Activated CD4-positive, alpha-beta T cell treated with anti-CD3 and anti-CD28 coated beads, Interleukin-2, amount 10 ng/mL, durations not matched to agents 7 days and 5 days (primary cell): ENCODE data around the gene CLK3. TPM values are rescaled to one million over a fixed set of nuclear protein-coding genes. Genes with fewer than 3 reads are reported as not detected.

ENCODE experiments used
- CTCF ChIA-PET: fragments of 350-600 bp; sonication (Branson Sonifier 250); formaldehyde crosslinking; loops from one replicate; lab custom pipeline; 2021; ENCODE audit warnings: antibody characterized with exemption; lab: Charles Lee
- POLR2A ChIA-PET: fragments of 350-600 bp; sonication (Branson Sonifier 250); formaldehyde crosslinking; loops from one replicate; lab custom pipeline; 2021; ENCODE audit warnings: antibody characterized with exemption; lab: Charles Lee
- DNase-seq: peaks from one replicate; pipeline ENCODE4 v3.0.0-alpha.2; 2020
- H3K27ac Mint-ChIP-seq: one replicate; pipeline ENCODE4 v1.8.0; 2021; ENCODE audit warnings: mild to moderate bottlenecking, moderate library complexity, mixed read lengths
- H3K27me3 Mint-ChIP-seq: one replicate; pipeline ENCODE4 v1.8.0; 2021; ENCODE audit warnings: mixed read lengths
- H3K36me3 Mint-ChIP-seq: one replicate; pipeline ENCODE4 v1.8.0; 2021; ENCODE audit warnings: low read depth, mixed read lengths
- H3K4me1 Mint-ChIP-seq: one replicate; pipeline ENCODE4 v1.8.0; 2021; ENCODE audit warnings: mixed read lengths
- H3K4me3 Mint-ChIP-seq: one replicate; pipeline ENCODE4 v1.8.0; 2021; ENCODE audit warnings: mild to moderate bottlenecking, moderate library complexity, mixed read lengths
- H3K9me3 Mint-ChIP-seq: one replicate; pipeline ENCODE4 v1.8.0; 2021; ENCODE audit warnings: mixed read lengths
- total RNA-seq, 2 experiments: library from RNA; stranded (reverse); gene quantifications; one replicate each; pipeline ENCODE4 v1.2.3, GENCODE V29; 2021

CLK3 gene
- total RNA-seq, 2 experiments from 2014 or later = 126 to 134 TPM

- POLR2A ChIA-PET = no interaction called here
- CTCF ChIA-PET = interaction anchor here (0.6 to 3.0 kb wide), 2 partner anchors 10 to 995 kb away, joined by 3 to 19 read pairs; partner anchors contain the start of gene CLK3
- Mint-ChIP-seq H3K4me3 (no peak overlapping the region), H3K9me3 (no peaks in the 10 kb centered on the region), H3K27ac (no peak overlapping the region), H3K4me1 (no peaks in the 10 kb centered on the region), H3K36me3 (no peaks in the 10 kb centered on the region), H3K27me3 (no peaks in the 10 kb centered on the region)
- DNase-seq = no peak
Measured at GRCh38 chr15:74604983-74605794, 10.4 kb upstream of the CLK3 start.

DNA sequence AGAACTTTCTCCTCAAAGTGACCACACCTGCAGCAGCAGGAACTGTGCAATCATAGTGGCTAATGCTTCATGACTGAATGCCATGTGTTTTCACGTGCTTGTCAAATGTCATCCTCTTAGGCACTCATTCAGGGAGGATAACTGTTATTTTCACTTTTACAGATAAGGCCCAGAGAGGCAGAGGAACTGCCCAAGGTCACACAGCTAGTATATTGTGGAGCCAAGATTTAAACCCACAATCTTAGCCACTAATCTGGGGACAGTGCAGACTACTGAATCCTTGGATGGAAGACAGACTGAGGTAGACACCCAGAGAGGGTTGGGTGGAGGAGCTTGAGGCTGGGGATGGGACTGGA lies 9.9 kb upstream of the CLK3 start:
- no peaks in the 10 kb centered on the region for H3K4me1 Mint-ChIP-seq
- DNase-seq = no peak
- no peaks in the 10 kb centered on the region for H3K9me3 Mint-ChIP-seq
- ChIA-PET POLR2A (no interaction called here), CTCF (interaction anchor here (3.0 kb wide), 1 partner anchor 9 kb away, joined by 19 read pairs; the partner anchor contains the start of gene CLK3)
- no peak overlapping the region for H3K4me3 Mint-ChIP-seq
- no peak overlapping the region for H3K27ac Mint-ChIP-seq
- H3K27me3 Mint-ChIP-seq = no peaks in the 10 kb centered on the region
- no peaks in the 10 kb centered on the region for H3K36me3 Mint-ChIP-seq

DNA sequence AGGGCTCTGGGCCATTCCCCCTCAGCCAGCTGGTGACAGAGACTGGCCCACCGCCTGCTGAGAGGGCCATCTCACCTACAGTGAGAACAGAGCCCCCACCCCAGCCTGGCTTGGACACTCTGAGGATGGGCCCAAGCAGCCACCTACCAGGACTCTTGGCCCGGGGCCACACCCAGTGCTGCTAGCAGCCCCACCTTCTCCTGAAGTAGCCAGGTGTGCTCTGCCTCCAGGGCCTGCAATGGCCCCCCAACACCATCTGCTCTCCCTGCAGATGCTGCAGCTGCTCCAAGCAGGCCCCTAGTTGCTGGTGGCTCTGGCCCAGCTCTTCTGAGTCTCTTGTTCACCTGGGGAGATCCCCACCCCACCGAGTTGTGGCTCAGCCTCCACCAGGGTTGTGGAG lies 6.8 kb upstream of the CLK3 start:
- Mint-ChIP-seq H3K4me1 (peaks cover 9% of the 10 kb centered on the region), H3K27me3 (no peaks in the 10 kb centered on the region), H3K9me3 (no peaks in the 10 kb centered on the region), H3K4me3 (no peak overlapping the region), H3K36me3 (no peaks in the 10 kb centered on the region), H3K27ac (no peak overlapping the region)
- ChIA-PET CTCF (interaction anchor here (1.0 kb wide), 1 partner anchor 13 kb away, joined by 3 read pairs; no protein-coding TSS in a partner anchor), POLR2A (no interaction called here)
- no peak for DNase-seq

DNA sequence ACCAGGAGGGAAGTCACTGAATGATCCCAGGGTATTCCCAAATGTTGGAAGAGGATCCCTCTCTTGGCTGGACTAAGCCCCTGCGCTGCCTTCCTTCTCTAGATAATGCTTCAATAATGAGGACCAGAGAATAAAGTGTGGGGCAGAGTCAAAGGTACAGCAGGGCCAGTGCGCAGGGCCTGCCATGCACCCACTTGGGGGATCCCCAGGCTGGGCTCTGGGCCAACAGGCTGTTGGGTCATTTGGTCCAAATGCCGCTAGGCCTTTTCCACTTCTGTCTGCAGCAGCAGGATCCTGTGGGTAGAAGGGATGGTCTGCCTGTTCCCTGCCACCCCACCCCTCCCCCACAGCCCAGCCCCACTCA lies 5.7 kb upstream of the CLK3 start:
- DNase-seq = no peak
- H3K27ac Mint-ChIP-seq = no peak overlapping the region
- ChIA-PET POLR2A (no interaction called here), CTCF (interaction anchor here (1.5 to 15.1 kb wide), 2 partner anchors 12 to 23 kb away, joined by 7 to 144 read pairs; no protein-coding TSS in a partner anchor)
- peaks cover 13% of the 10 kb centered on the region for H3K4me1 Mint-ChIP-seq
- no peak overlapping the region for H3K4me3 Mint-ChIP-seq
- H3K36me3 Mint-ChIP-seq = no peaks in the 10 kb centered on the region
- no peaks in the 10 kb centered on the region for H3K27me3 Mint-ChIP-seq
- H3K9me3 Mint-ChIP-seq = no peaks in the 10 kb centered on the region

- no peak for DNase-seq
- Mint-ChIP-seq H3K27me3 (no peaks in the 10 kb centered on the region), H3K9me3 (no peaks in the 10 kb centered on the region), H3K27ac (no peak overlapping the region), H3K4me3 (no peak overlapping the region), H3K36me3 (no peaks in the 10 kb centered on the region), H3K4me1 (peaks cover 13% of the 10 kb centered on the region)
- POLR2A ChIA-PET = no interaction called here
- CTCF ChIA-PET = interaction anchor here (0.6 to 15.1 kb wide), 3 partner anchors 12 to 45 kb away, joined by 3 to 144 read pairs (median 7); no protein-coding TSS in a partner anchor
Measured at GRCh38 chr15:74610302-74610951, 5.2 kb upstream of the CLK3 start.

DNA sequence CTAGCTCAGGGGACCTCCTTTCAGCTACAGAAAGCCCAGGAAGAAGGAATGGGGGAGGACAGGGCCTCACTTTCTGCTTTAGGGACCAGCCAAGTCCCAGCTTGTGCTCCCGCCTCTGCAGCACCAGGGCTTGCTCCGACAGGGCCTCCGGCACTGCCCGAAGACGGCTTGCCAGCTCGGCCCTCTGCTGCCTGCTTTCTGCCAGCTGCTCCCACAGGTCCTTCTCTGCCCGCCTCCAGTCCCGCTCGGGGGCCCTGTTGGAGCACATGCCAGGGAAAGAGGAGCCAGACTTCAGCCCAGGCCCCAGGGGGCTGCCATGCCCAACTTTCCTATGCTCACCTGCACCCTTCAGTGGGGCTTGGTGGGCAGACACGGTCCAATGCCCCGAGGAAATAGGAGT lies 4.3 kb upstream of the CLK3 start:
- H3K27me3 Mint-ChIP-seq = no peaks in the 10 kb centered on the region
- DNase-seq = no peak
- peaks cover 2% of the 10 kb centered on the region for H3K36me3 Mint-ChIP-seq
- no peak overlapping the region for H3K4me3 Mint-ChIP-seq
- no peak overlapping the region for H3K27ac Mint-ChIP-seq
- H3K4me1 Mint-ChIP-seq = peaks cover 13% of the 10 kb centered on the region
- POLR2A ChIA-PET = no interaction called here
- CTCF ChIA-PET = interaction anchor here (1.5 to 15.1 kb wide), 2 partner anchors 13 to 21 kb away, joined by 7 to 144 read pairs; no protein-coding TSS in a partner anchor
- H3K9me3 Mint-ChIP-seq = no peaks in the 10 kb centered on the region

- Mint-ChIP-seq H3K4me3 (no peak overlapping the region), H3K4me1 (peaks cover 18% of the 10 kb centered on the region), H3K36me3 (peaks cover 6% of the 10 kb centered on the region), H3K27me3 (no peaks in the 10 kb centered on the region), H3K9me3 (no peaks in the 10 kb centered on the region), H3K27ac (no peak overlapping the region)
- CTCF ChIA-PET = interaction anchor here (0.8 to 15.1 kb wide), 3 partner anchors 9 to 176 kb away, joined by 3 to 144 read pairs (median 6); no protein-coding TSS in a partner anchor
- no peak for DNase-seq
- POLR2A ChIA-PET = no interaction called here
Measured at GRCh38 chr15:74611834-74612233, 3.8 kb upstream of the CLK3 start.

DNA sequence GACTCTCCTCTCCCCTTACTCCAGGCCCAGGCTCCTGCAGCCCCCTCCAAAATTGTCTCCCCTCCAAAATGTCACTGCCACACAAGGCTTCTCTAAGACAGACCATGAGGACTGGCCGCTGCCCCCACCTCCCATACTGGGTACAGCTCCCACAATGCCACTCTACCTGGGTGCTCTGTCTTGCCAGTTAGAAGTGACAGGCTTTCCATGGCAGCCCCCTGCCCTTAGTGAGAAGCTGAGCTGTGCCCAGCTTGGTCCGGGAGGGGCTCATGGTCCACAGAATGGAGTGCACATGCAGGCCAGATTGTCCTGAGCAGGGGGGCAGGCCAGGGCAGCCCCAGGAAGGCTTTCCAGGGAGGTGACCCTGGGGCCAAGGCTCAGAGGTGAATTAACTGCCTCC lies 3.0 kb upstream of the CLK3 start:
- H3K36me3 Mint-ChIP-seq = peaks cover 11% of the 10 kb centered on the region
- peaks cover 27% of the 10 kb centered on the region for H3K4me1 Mint-ChIP-seq
- peak overlapping the region; percentile 85 for H3K4me3 Mint-ChIP-seq
- H3K9me3 Mint-ChIP-seq = no peaks in the 10 kb centered on the region
- DNase-seq = no peak
- H3K27ac Mint-ChIP-seq = no peak overlapping the region
- POLR2A ChIA-PET = no interaction called here
- no peaks in the 10 kb centered on the region for H3K27me3 Mint-ChIP-seq
- CTCF ChIA-PET = interaction anchor here (0.8 to 15.1 kb wide), 6 partner anchors 8 to 230 kb away, joined by 3 to 144 read pairs (median 4); no protein-coding TSS in a partner anchor

- Mint-ChIP-seq H3K27ac (peak overlapping the region; percentile 71), H3K27me3 (no peaks in the 10 kb centered on the region), H3K36me3 (peaks cover 14% of the 10 kb centered on the region), H3K4me1 (peaks cover 33% of the 10 kb centered on the region), H3K9me3 (no peaks in the 10 kb centered on the region), H3K4me3 (peak overlapping the region; percentile 85)
- ChIA-PET CTCF (interaction anchor here (0.6 to 15.1 kb wide), 10 partner anchors 9 to 239 kb away, joined by 3 to 144 read pairs (median 4); partner anchors contain the start of gene ARID3B), POLR2A (interaction anchor here (1.1 kb wide), 1 partner anchor 72 kb away, joined by 3 read pairs; the partner anchor contains the start of gene ARID3B)
- DNase-seq = no peak
Measured at GRCh38 chr15:74613089-74613952, 2.3 kb upstream of the CLK3 start.

GRCh38 chr15:74613953-74614743 lies 1.5 kb upstream of the CLK3 start:
- DNase-seq = no peak
- ChIA-PET POLR2A (interaction anchor here (1.1 kb wide), 1 partner anchor 73 kb away, joined by 3 read pairs; the partner anchor contains the start of gene ARID3B), CTCF (interaction anchor here (0.8 to 15.1 kb wide), 6 partner anchors 10 to 240 kb away, joined by 3 to 144 read pairs (median 6); partner anchors contain the start of gene ARID3B)
- no peaks in the 10 kb centered on the region for H3K9me3 Mint-ChIP-seq
- peaks cover 14% of the 10 kb centered on the region for H3K36me3 Mint-ChIP-seq
- peaks cover 41% of the 10 kb centered on the region for H3K4me1 Mint-ChIP-seq
- H3K4me3 Mint-ChIP-seq = peak overlapping the region; percentile 85
- peak overlapping the region; percentile 46 for H3K27ac Mint-ChIP-seq
- no peaks in the 10 kb centered on the region for H3K27me3 Mint-ChIP-seq

DNA sequence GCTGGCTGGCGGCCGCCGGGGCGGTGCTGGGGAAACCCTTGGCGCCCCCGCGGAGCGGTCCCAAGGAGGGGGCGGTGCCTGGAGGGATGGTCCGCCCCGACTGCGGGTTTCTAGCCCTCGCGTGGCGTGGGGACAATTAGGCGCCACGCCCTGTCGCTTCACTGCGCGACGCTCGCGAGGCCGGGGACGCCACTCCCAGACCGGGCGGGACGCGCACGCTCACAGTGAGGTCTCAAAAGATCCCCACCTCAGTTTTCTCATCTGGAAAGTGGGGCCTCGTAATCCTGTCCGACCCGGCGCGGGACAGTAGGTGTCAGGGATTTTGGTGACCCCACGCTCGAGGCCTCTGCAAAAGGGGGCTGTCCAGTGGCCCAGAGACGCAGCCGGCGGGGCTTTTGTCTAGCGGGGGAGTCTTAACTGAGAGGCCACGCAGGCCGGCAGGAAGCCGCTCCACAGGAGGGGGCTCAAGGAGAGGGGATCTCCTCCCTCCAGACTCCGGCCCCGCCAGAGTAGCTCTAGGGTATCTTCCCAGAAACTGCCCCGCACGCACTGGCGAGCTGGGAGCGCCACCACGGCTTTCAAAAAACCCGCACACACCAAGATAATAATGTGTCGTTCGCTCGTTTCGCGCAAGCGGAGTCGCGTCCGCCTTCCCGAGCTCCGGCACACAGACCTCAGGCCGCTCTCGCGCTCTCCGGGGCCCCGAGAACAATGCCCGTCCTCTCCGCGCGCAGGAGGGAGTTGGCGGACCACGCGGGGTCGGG lies 710 bp upstream of the CLK3 start:
- ChIA-PET CTCF (interaction anchor here (0.5 to 15.1 kb wide), 4 partner anchors 10 to 534 kb away, joined by 3 to 144 read pairs (median 14); no protein-coding TSS in a partner anchor), POLR2A (interaction anchor here (0.7 to 1.2 kb wide), 2 partner anchors 74 to 173 kb away, joined by 3 to 4 read pairs; partner anchors contain the start of gene ARID3B)
- no peaks in the 10 kb centered on the region for H3K9me3 Mint-ChIP-seq
- H3K27ac Mint-ChIP-seq = peak overlapping the region; percentile 96
- DNase-seq = peak; percentile 89
- H3K4me1 Mint-ChIP-seq = peaks cover 46% of the 10 kb centered on the region
- H3K4me3 Mint-ChIP-seq = peak overlapping the region; percentile 85
- no peaks in the 10 kb centered on the region for H3K27me3 Mint-ChIP-seq
- H3K36me3 Mint-ChIP-seq = peaks cover 18% of the 10 kb centered on the region
